Pancreas (tissue), 10 donors: ENCODE measurements around the gene DEPDC7. TPM values are rescaled to one million over a fixed set of nuclear protein-coding genes. Genes with fewer than 3 reads are reported as not detected.
"Not testable (repeated sequence)": the region's sequence is repeated elsewhere in the genome, so short reads cannot be mapped to it uniquely, and the experiment has no call there.

Experiments used
- ATAC-seq, 4 donors: fragments of 200-7000 bp; cut with Tn5 transposase; one replicate each; pipeline versions ENCODE4 v1.8.0 to v1.9.1; 2020; ENCODE audit warnings: mild to moderate bottlenecking in 4 of 4, moderate library complexity in 4 of 4
- DNase-seq, 6 donors: peaks; one replicate each; pipeline ENCODE4 v3.0.0-alpha.2; 2020
- FAIRE-seq: peaks from 2 replicates; lab custom pipeline; 2012; peaks lifted over from hg19 to GRCh38; lab: Jason Lieb, UNC
- H3K27ac ChIP-seq, 4 donors: fragments of 200-600 bp; sonication (generic); 1 replicate in 3 of 4; 2 replicates in 1 of 4; pipeline versions ENCODE4 v1.5.0 to v1.8.0; 2020
- H3K27me3 ChIP-seq, 4 donors: fragments of 200-600 bp; one replicate each; pipeline ENCODE4 v1.8.0; 2021
- H3K36me3 ChIP-seq, 3 donors: fragments of 200-600 bp; sonication (generic) in 1 of 3; one replicate each; pipeline versions ENCODE4 v1.5.0 to v1.8.0; 2020 to 2021
- H3K4me1 ChIP-seq, 3 donors: fragments of 200-600 bp; one replicate each; pipeline ENCODE4 v1.8.0; 2021
- H3K4me3 ChIP-seq, 4 donors: fragments of 200-600 bp; sonication (generic) in 2 of 4; one replicate each; pipeline versions ENCODE4 v1.5.0 to v1.8.0; 2020 to 2021
- H3K9me3 ChIP-seq, 4 donors: fragments of 200-600 bp; one replicate each; pipeline ENCODE4 v1.8.0; 2021
- WGBS, 2 donors: extraction: QIAGEN DNeasy Blood & Tissue Kit; methylation state at CpG; one replicate each; pipeline ENCODE4 v1.1.7; 2013; 5-methylcytosine and 5-hydroxymethylcytosine counted together
- intact Hi-C, 3 donors: fragments of 100-400 bp; cut with DNase I; formaldehyde crosslinking; loops; one replicate each; pipeline versions ENCODE4 v1.11.1 to v1.14.2; 2022
- polyA plus RNA-seq, 2 donors: library from polyadenylated mRNA; stranded (reverse); fragments of 200-250 nt; gene quantifications; one replicate each; pipeline ENCODE4 v1.2.3, GENCODE V29; 2013
- total RNA-seq, 6 donors: library from RNA; stranded (reverse); fragmentation: NEBNext Ultra II Directional in 4 of 6; extraction: Animal tissue kit (Norgen Biotek cat#: 25700) in 4 of 6; gene quantifications; one replicate each; pipeline versions ENCODE4 v1.2.1 to v1.2.4, GENCODE V29; 2021 to 2023
- TF ChIP-seq, protein P1 (sequence below), 4 donors: fragments of 200-600 bp; sonication (generic) in 3 of 4; IDR thresholded peaks; one replicate each; pipeline versions ENCODE4 v1.5.0 to v1.8.0; 2021; ENCODE audit warnings: antibody characterized with exemption in 4 of 4
- donor health status: healthy with polysubstance abuse.
- donor health status: DM: no; HTN: no; CAD: no; lungs with moderate emphysema.
- donor health status: DM: no; HTN: no; CAD: no.
- donor health status: control.
- donor health status: control.
- donor health status: Bipolar disorder and iron deficiency.
- donor health status: DM: yes; HTN: yes; CAD: no.
- donor health status: DM: no; HTN: no; CAD: no.
- donor health status: DM: no; HTN: no; CAD: no.
- donor health status: DM: yes; HTN: yes; CAD: no.

DEPDC7 gene
- total and polyA plus RNA-seq, 8 donors: 1.5 to 3.3 (median 2.7) TPM

DNA sequence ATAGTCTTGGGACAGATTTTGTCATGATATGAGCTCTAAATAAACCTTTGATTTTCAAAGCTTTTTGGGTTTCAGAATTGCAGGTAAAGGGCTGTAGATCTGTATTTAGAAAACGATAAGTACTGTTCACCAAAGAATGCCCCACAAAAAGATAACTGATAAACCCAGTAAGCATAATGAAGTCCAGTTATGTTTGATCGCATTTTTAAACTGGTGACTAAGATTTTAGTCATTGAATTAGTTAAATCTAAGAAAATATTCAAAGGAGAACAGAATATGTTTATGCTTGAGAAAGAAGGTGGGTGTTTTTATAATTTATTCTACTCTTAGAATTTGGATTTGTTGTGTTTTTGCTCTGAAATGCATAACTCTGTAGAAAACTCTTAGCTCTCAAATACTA lies 11.6 kb downstream of the DEPDC7 start:
- DNase-seq (no peak), ATAC-seq (no peak), FAIRE-seq (no peak)
- H3K9me3 ChIP-seq: no peaks in the 10 kb centered on the region
- intact Hi-C loops: no loop called here
- WGBS, 2 donors: 67 to 81% methylated on average over 2 of the region's 2 CpGs
- H3K27me3 ChIP-seq: no peaks in the 10 kb centered on the region
- TF ChIP-seq, protein P1, sequence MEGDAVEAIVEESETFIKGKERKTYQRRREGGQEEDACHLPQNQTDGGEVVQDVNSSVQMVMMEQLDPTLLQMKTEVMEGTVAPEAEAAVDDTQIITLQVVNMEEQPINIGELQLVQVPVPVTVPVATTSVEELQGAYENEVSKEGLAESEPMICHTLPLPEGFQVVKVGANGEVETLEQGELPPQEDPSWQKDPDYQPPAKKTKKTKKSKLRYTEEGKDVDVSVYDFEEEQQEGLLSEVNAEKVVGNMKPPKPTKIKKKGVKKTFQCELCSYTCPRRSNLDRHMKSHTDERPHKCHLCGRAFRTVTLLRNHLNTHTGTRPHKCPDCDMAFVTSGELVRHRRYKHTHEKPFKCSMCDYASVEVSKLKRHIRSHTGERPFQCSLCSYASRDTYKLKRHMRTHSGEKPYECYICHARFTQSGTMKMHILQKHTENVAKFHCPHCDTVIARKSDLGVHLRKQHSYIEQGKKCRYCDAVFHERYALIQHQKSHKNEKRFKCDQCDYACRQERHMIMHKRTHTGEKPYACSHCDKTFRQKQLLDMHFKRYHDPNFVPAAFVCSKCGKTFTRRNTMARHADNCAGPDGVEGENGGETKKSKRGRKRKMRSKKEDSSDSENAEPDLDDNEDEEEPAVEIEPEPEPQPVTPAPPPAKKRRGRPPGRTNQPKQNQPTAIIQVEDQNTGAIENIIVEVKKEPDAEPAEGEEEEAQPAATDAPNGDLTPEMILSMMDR (IDR thresholded peaks at IDR 0.05): no peak
- peaks cover 0 to 3% (median 0%) of the 10 kb centered on the region in 3 donors for H3K4me1 ChIP-seq
- H3K27ac ChIP-seq: no peak overlapping the region
- H3K4me3 ChIP-seq: no peak overlapping the region
- no peaks in the 10 kb centered on the region for H3K36me3 ChIP-seq

DNA sequence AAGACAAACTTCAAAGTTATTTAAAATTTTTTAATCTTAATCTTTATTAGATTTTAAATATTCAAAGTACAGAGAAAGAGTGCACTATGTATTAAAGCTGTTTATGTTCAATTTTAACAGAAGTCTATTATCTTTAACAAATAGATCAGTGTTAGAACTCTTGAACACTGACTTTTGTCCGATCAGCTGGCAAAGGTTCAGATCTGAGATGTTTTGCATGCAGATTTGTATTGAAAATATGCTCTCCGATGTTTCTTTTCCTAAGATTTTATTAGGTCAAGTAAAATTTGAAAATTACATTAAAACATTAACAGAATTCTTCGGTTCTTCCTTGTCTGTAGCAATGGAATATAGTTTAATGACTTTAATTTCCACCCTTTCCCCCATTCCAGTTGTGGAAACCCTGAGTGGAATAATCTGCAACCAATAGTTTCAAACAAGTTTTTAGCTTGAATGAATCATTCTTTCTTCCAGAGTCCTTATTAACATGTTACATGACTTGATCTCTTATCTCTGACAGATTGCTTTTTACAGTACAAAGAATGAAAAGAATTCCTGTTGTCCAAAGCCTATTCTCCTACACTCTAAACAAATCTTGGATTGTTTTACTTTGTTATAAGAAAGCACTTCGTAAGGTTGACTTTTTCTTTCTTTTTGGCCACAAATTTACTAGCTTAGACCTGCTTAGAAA lies 12.3 kb downstream of the DEPDC7 start:
- intact Hi-C loops: no loop called here
- DNase-seq (no peak), ATAC-seq (peak in 1 of 4 donors; percentile 24), FAIRE-seq (no peak)
- TF ChIP-seq, protein P1 (IDR thresholded peaks at IDR 0.05): no peak
- Histone ChIP-seq H3K27me3 (no peaks in the 10 kb centered on the region), H3K4me1 (no peaks in the 10 kb centered on the region), H3K36me3 (no peaks in the 10 kb centered on the region), H3K27ac (no peak overlapping the region), H3K4me3 (no peak overlapping the region), H3K9me3 (no peaks in the 10 kb centered on the region)
- 33 to 40% methylated on average over 4 of the region's 4 CpGs for WGBS, 2 donors

DNA sequence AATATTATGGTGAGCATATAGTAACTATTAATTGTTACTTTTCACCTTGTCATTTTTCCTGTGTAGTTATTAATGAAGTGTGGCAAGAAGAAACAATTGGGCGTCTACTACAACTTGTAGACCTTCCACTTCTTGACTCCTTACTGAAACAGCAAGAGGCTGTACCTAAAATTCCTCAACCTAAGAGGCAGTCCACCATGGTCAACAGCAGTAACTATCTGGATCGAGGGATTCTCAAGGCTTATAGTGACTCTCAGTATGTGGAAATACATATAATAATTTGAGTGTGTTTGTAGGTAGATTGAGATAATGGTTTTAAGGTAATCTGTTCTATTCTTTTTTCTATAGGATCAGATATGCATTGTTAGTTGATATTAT lies 12.8 kb downstream of the DEPDC7 start:
- H3K9me3 ChIP-seq: no peaks in the 10 kb centered on the region
- WGBS, 2 donors: 70 to 75% methylated on average over 2 of the region's 2 CpGs
- H3K4me3 ChIP-seq: no peak overlapping the region
- no peaks in the 10 kb centered on the region for H3K27me3 ChIP-seq
- FAIRE-seq (no peak), ATAC-seq (no peak), DNase-seq (no peak)
- H3K4me1 ChIP-seq: no peaks in the 10 kb centered on the region
- TF ChIP-seq, protein P1 (IDR thresholded peaks at IDR 0.05): no peak
- intact Hi-C loops: no loop called here
- H3K36me3 ChIP-seq: no peaks in the 10 kb centered on the region
- no peak overlapping the region for H3K27ac ChIP-seq

- H3K4me3 ChIP-seq, FAIRE-seq, H3K27me3 ChIP-seq, ATAC-seq, H3K9me3 ChIP-seq, H3K36me3 ChIP-seq, H3K4me1 ChIP-seq, H3K27ac ChIP-seq, intact Hi-C loops, DNase-seq: not testable (repeated sequence)
- WGBS, 2 donors: 86 to 97% methylated on average over 4 to 6 of the region's 6 CpGs
These were observed 13.5 kb downstream of the DEPDC7 start for GRCh38 chr11:33029218-33029617.

DNA sequence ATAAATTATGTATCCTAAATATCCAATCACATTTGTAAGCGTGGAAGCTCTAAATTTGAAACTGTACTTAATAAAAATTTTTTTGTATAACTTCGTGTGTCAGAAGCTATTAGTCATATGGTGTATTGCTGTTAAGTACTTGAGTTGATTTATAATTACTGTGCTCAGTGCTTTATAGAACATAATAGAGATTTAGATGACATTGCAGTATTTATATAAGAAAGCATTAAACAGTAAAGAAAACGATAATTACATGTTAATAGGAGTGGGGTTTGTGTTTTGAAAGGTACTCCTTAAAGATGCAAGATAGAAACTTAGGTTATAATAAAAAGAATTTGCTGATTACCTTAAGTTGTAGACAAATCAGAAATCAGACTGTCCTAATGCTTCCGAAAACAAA lies 17.8 kb downstream of the DEPDC7 start:
- intact Hi-C loops: no loop called here
- 61 to 68% methylated on average over 4 of the region's 4 CpGs for WGBS, 2 donors
- no peaks in the 10 kb centered on the region for H3K9me3 ChIP-seq
- no peak overlapping the region for H3K4me3 ChIP-seq
- H3K27ac ChIP-seq: no peak overlapping the region
- no peak for ATAC-seq
- peak; percentile 29 for FAIRE-seq
- H3K4me1 ChIP-seq: no peaks in the 10 kb centered on the region
- no peak for DNase-seq
- H3K36me3 ChIP-seq: no peaks in the 10 kb centered on the region
- TF ChIP-seq, protein P1 (IDR thresholded peaks at IDR 0.05): no peak
- no peaks in the 10 kb centered on the region for H3K27me3 ChIP-seq
